ENCODE measurements around the gene IL1RAPL2.
"Not testable (repeated sequence)": the region's sequence is repeated elsewhere in the genome, so short reads cannot be mapped to it uniquely, and the experiment has no call there.

Gene IL1RAPL2

DNA sequence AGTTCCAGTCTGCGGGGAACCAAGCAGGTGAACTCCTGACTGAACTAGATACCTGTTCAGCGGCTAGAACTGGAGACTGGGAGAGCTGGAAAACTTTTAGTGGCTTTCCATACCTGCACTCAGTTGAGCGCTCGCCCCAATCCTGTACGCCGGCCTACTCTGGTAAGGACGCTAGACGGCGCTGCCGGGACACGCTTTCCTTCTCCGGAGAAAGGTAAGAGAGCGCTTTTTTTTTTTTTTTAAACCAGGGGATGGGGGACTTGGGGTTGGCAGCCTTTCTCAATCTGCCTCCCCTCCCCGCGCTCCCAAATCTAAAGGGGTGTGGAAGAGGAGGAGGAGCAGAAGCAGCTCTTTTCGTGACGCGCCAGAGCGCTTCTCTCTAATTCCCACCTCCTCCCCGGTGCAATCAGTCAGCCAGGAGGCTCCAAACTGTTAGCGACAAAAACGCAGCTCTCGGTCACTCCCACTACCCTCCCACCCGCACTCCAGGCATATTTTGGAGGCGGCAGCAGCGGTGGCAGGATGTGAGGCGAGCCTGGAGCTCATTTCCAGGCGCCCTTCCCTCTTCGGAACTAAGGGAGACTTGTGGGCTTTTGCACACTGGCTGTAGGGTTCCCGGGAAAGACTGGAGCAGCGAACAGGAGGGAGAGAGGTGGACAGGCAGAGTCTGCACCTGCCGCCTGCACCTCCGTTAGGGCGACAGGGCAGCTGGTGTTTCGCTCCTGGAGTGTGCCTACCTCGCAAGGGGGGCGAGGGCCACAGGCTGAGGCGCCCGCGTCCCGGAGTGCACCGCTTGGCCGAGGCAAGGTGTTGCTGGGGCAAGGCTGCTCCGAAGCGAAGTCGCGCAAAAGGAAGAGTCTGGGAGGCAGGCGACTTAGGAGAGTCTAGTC is at the start of gene IL1RAPL2:
Gene IL1RAPL2, plus strand, starts transcription at position 409 of the 890 bp plus-strand sequence.
- DNase-seq: no peak

DNA sequence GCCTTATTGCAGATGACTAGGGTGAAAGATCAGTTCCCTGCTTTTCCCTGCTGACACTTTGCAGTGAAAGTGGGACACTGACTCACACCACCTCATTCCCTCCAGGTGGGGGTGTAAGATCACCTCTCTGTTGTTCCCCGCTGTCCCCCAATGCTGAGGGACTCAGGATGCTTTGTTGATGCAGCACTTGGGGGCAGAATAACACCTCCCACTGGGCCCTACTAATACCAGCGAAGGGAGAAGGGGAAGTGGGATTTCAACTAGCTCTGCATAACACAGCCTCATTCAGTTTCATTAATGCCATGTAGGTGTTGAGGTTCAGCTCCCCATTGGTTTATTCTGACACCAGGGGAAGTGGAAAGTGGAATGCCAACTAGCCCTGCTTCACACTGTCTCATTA is 43.6 kb upstream of the IL1RAPL2 start:
- DNase-seq: no peak

DNA sequence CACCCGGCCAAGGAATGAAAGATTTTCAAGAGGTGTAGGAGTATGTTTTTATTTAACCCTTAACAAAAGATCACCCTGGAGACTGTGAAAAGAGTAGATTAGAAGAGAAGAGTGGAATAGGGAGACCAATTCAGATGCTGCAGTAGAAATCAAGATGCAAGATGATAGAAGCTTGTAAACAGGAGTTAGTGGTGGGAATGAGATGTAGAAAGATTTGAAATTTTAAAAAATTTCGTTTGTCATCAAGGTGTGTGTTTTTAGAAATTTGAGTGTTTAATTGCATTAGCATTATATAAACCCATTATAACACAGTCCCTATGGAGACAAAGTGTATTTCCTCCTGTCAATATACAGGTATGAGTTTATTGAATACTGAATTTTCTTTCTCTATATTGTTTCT is 42.1 kb upstream of the IL1RAPL2 start:
- DNase-seq: no peak

DNA sequence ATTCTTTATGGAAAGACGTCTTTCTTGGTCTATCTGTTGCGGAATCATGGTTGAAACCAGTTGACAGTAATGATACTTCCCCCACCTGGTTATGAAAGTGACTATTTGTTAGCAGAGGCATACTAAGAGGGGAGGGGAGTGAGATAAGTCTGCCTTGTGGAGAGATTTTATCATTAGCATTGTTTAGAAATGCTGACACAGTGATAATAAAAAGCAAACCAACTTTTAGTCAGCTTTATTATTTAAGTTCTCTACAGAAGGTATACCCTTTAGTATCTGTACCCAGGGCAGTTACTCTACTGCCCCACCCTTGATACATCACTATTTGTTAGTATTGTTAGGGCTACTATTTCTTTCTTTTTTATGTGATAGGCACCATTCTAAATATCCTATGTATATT is 26.9 kb upstream of the IL1RAPL2 start:
- DNase-seq: no peak

DNA sequence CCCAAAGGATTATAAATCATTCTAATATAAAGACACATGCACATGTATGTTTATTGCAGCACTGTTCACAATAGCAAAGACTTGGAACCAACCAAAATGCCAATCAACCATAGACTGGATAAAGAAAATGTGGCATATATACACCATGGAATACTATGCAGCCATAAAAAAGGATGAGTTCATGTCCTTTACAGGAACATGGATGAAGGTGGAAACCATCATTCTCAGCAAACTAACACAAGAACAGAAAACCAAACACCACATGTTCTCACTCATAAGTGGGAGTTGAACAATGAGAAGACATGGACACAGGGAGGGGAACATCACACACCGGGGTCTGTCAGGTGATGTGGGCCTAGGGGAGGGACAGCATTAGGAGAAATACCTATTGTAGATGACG is 23.6 kb upstream of the IL1RAPL2 start:
- not testable (repeated sequence) for DNase-seq

DNA sequence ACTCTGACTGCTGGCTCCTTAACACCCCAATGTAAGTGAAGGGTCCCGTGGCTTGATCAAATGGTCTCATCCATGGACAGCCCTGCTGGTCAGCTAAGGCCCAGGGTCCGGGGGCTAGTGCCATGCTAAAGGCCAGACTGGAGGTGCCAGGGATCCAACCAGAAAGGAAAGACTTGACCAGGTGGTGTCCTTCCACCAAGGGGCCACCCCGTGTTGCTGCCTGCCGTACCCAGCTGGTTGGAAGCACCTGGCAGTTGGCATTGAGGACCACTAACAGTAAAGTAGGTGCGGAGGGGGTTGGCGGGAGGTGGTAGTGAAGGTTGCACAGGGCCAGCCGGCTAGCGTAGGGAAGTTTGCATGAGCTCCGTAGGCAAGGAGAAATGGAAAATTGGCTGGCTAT is 1.7 kb upstream of the IL1RAPL2 start:
- DNase-seq: no peak

DNA sequence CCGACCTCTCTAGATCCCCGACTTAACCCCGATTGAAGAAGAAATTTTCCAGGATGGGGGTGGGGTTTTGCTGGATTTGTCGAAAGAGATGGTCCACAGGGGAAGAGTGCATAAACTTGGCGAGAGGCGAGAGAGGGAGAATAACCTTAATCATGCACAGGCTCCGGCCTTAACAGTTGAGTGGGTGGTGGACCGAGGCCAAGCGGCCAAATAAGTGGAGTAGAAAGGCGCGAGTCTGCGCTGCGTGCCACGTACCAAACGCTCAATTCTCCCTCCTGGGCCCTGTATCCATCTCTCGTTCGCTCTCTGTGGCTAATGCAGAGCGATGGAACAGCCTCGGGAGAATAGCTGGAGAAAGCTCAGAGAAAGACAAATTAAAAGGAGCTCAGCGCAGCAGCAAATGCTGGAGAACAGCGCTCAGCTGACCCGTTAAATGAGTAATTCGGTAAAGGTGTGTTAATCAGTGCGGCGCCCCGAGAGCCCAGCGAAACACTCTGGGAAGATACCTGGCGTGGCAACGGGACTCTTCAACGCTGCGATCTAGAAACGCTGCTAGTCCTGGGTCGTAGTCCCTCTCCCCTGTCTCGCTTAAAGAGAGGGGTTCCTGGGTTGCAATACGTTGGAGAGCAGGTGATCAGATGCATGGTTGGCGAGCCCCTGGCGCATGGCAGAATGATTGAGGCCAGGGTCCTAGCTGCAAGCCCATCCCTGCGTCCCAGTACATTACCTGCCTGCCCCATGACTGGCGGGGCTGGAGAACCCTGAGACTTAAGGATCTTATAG is 887 bp upstream of the IL1RAPL2 start:
- DNase-seq: no peak

DNA sequence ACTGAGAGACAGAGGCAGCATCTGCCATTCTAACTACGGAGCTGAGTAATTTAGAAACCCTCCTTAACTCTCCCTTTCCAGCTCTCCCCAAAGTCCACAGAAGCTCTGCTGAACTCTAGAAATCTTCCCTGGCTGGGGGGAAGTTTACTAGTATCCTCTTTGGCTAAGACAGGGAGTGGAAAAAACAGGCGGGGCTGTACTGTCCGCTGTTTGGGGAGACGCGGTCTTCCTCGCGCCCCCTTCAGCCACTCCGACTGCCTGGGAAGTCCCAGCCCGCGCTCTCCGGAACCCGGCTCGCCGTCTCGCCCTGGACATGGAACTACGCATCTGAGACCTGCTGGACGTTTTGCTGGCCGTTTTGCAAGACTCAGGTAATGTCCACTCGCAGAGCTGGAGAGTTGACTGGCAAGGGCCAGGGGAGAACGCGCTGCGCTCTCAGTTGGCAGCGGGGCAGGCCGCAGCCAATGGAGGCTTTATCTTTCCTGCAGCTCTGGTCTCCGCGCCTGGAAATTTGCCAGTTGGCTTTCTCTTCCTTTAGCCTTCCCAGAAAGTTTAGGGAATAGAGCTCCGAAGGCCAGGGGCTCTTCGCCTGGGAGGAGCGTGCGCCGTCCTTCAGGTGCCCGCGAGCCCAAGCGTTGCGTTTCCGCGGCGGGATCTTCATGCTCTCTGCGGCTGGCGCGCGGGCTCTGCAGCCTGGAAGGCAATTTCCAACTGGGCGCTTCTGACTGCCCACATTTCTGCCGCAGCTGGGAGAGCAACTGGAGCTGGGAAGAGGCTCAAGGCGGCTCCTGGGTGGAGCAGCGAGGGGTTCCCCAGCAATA is 892 bp downstream of the IL1RAPL2 start:
- DNase-seq: no peak

DNA sequence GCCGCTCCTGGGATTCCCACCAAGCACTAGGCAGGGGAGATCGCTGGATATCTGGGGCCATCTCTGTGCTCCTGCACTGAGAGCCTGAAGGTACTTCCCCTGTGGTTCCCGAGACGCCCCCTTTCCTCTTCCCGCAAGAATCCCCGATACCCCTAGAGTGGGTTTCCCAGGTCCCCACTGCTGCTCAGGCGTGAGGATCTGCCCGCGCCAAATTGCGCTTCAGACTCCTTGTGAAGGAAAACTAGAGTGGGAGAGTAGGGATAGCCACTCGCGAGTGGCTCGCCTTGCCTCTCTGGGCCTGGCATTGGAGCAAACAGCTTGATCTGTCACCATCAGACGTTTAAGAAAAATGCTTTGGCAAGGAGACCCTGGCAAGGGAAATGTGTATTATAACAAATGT is 1.5 kb downstream of the IL1RAPL2 start:
- no peak for DNase-seq

DNA sequence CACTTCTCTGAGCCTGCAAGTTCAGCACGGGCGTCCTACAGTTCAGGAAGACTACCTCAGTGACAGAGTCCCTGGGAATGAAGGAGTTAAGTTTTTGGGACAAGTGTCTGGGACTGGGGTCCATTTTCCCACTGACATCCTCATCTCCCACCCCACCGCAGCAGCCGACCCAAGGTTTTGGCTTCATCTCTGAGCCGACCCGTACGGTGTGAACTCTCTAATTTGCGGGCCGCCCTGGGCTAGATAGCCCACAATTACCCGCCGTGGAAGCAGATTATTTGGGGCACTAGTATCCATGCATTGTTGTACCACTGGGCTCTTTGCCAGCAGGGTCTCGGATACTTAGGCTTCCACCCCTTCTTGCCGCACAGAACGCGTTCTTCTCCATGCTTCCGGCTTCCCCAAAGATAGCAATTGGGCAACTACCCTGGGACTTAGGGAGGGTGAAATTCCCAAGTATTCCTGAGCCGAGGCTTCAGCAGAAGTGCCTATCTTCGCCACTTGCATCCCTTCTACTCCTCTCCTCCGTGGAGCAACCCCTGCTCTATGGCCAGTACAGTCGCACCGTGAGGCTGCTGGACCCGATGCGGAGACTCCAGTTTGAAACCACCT is 2.4 kb downstream of the IL1RAPL2 start:
- DNase-seq: no peak

DNA sequence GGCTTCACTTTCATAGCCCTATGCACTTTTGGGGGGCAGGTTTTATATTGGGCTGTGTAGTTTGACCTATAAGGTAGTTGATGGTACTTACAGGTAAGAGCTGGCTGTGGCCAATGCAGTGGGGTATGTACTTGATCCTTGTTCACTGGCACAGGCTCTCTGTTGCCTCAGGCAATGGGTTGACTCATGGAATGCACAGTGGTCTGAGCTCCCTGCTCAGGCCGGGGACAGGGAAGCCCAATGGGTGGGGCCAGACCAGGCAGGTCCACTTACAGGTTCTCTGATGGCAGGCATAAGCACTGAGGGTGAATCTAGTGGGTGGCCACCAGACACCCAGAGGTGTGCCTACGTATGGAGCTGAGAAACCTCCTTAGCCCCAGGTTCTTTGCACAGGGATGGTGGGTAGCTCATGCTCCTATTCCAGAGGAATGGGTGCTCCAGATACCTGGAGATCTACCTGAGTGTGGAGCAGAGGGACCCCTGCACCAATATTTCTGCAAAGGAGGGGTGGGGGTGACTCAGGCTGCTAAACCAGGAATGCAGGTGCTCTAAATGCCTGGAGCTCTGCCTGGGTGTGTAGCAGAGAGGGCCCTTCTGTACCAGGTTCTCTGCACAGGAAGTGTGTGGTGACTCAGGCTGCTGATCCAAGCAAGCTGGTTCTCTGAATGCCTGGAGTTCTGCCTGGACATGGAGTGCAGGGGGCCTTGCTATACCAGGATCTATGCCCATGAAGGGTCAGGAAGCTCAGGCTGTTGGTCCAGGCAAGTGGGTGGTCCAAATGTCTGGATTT is 52.3 kb downstream of the IL1RAPL2 start:
- DNase-seq: no peak

DNA sequence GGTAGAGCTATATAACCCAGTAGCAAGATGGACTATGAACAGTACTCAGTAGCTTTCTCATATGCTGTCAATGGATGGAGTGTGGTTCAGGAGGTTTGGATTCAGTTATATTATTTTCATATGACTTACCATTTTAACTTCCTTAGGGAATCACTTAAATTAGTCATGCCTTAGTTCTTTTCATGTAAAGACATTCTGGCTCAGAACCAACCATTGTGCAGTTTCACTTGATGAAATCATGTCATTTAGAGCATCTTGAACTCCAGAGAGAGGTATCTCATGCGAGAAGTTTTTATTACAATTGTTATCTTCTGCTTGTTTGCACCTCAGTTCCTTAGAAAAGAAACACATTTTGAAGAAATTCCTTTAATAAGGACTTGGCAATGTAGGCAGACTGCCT is 55.8 kb downstream of the IL1RAPL2 start:
- no peak for DNase-seq

DNA sequence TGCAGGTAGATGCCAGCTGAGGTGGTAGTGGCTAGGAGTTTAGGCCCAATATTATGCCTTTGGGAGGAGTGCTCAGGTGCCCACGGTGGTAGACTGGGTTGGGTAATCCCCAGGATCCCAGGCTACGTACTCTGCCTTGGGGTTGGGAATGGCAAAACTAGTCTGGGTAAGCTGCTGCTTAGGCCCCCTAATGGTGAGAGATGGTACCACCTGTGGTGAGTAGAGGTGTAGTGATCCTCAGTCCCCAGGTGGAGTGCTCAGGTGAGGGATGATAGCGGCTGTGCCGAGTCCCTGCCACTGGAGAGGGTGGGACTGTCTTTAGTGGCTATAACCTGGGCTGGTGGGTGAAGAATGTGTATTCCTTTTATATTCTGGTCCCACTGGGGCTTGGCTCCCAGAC is 75.2 kb downstream of the IL1RAPL2 start:
- no peak for DNase-seq

DNA sequence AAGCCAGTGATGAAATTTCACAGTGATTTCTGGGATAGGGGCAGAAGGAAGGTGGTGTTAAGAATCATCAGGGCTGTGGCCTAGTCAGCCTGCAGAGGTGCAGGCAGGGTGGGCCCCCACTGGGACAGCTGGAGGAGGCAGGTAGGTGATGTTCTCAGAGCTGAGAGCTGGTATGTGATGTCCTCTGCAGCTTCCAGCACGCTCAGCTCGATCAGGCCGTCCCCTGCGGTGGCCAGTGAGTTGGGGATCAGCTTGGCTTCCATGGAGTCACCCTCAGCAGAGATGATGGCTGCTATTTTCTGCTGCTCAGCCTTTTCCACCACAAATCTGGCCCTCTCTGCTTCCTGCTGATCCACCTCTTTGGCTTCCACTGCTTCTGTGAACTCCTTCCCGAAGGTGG is 81.1 kb downstream of the IL1RAPL2 start:
- DNase-seq: no peak

DNA sequence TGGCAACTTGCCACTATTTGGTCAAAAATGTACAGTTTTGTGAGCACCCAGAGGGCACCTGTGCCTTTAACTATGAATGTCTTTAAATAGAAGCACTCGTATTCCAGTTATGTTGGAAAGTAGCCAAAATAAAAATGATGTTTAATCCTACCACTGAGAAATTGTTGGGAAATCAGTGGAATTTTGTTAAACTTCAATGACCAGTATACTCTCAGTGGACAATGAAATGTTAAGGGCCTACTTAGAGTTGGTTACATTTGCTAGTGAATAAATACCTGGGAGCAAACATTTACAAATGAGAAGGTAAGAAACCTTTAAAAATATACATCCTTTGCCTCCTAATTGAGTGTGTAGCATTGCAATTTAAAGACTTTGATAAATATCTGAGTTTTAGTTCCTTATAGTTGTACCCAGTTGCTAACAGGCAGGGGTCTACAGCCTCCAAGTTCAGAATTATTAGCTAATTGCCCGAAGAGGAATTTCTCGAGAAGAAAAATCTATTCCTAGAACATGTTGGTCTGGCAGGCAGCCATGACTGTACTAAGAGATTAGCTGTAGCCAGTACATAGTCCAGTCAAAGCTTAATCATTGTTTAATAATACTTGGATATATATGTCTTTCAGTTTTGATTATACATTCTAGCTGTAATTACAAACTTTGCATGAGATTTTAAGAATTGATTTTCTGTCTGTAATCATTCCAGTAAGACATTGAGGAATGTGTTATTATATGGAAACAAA is 93.2 kb downstream of the IL1RAPL2 start:
- DNase-seq: no peak

DNA sequence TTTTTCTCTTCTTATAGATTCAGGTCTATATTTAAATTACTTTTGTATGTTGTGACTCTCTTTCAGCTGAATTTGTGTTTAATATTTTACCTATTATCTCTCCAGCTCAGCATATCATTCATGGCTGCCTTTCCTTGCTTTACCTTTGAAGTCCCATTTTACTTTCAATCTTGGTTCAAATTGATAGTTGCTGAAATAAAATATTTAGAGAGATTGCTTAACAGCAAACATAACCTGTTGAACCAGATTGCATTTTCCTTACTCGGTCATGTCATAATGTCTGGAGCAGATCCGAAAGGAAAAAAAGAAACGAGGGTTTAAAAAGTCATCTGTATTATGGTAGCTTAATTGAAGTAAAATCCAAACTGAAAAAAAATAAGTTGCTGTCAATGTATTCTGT is 94.1 kb downstream of the IL1RAPL2 start:
- no peak for DNase-seq

DNA sequence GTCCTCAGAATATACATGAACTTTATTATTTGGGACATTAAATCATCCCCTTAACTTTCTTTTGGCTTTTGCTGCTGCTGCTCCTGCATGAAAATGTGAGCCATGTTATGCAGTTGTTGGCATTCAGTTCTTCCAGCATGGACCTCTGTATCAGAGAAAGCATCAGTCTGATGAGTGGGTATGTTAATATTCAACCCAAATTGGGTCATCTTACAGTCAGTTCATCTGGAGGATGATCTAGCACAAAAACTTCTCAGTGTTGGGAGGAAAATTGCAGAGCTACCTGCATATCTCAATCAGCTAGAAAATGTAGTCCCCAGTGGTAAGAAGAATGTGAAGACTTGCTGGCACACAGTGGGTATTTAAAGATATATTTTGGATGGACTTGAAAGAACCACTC is 96.7 kb downstream of the IL1RAPL2 start:
- DNase-seq: no peak

DNA sequence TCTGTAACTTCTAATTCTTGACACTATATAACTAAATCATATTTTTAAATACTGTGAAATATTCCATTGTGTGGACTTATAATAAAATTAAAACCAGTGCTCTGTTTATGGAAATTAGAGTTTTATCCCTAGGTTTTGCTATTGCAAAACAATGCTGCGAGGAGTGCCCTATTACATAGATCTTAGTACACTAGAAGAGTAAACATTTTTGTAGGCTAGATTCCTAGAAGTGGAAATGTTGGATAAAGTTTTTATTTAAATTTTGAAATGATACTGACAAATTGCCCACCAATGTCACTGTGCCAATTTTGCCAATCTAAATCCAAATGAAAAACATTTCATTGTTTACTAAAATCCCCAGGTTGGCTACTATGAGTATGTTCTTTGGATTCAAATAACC is 99.7 kb downstream of the IL1RAPL2 start:
- DNase-seq: no peak

DNA sequence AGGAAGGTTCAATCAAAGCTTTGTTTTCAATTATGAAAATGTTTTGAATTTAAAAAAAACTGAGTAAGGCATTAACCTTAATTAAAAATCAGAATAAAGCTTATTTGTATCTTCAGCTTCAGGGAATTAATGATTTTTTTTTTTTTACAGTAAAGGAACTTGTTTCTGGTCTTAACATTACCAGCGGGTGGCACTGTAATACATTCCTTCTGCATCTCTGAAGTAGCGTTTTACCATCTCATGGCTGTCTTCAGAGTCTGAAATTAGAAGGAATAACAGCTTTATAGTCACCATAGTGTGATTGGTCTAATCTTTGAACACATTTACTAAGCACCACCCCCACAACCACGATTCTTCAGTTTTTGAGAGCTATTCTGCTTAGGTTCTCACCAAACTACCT is 102.6 kb downstream of the IL1RAPL2 start:
- DNase-seq: no peak

DNA sequence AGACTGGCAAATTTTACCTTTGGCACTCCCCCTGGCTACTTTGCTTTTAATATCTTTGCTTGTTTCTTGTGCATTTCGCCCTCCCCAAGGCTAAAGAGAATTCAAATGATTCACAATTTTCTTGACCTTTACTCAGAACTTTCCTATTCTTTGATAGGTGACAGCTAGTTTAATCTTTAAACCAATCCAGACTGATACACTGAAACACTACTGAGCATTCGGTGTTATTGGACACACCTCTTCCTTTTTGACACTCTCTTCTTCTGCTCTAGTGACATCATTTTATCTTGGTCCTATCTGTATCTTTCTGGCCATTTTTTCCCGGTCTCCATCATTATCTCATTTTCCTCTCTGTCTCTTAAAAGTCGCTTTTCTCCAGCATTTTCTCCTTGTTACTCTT is 103.1 kb downstream of the IL1RAPL2 start:
- no peak for DNase-seq

DNA sequence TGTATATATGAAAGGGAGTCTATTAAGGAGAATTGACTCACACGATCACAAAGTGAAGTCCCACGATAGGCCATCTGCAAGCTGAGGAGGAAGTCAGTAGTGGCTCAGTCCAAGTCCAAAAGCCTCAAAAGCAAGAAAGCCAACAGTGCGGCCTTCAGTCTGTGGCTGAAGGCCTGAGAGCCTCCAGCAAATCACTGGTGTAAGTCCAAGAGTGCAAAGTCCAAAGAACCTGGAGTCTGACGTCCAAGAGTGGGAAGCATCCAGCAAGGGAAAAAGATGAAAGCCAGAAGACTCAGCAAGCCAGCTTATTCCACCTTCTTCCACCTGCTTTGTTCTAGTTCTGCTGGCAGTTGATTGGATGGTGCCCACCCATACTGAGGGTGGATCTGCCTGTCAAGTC is 104.1 kb downstream of the IL1RAPL2 start:
- no peak for DNase-seq

Measured in T1000 (cell line).